CD4-positive, alpha-beta T cell treated with Interleukin-4 for 1 hour (primary cell): ENCODE data around the gene NIPSNAP3A.
A peak's percentile ranks its signal among the peaks of the same experiment; 100 is the strongest.
"Not testable (repeated sequence)": the region's sequence is repeated elsewhere in the genome, so short reads cannot be mapped to it uniquely, and the experiment has no call there.

Experiments used
- DNase-seq, 2 donors: peaks; one replicate each; pipeline ENCODE4 v3.0.0-alpha.2; 2020 to 2022

NIPSNAP3A gene

GRCh38 chr9:104747565-104748358 is at the start of gene NIPSNAP3A:
NIPSNAP3A (plus strand) TSS chr9:104747683; CDS start chr9:104747793, 110 bp downstream.
- DNase-seq: peak; percentile 88 to 89

- no peak for DNase-seq
Observed at GRCh38 chr9:104700306-104700705, 47.2 kb upstream of the NIPSNAP3A start.

GRCh38 chr9:104708737-104709136 is 38.7 kb upstream of the NIPSNAP3A start:
- DNase-seq: not testable (repeated sequence)

- DNase-seq: no peak
Observed at GRCh38 chr9:104711604-104712003, 35.9 kb upstream of the NIPSNAP3A start.

- no peak for DNase-seq
Observed at GRCh38 chr9:104725014-104725413, 22.5 kb upstream of the NIPSNAP3A start.

- DNase-seq: no peak
Observed at GRCh38 chr9:104738452-104738851, 9.0 kb upstream of the NIPSNAP3A start.

GRCh38 chr9:104740621-104741020 is 6.9 kb upstream of the NIPSNAP3A start:
- no peak for DNase-seq

GRCh38 chr9:104743376-104743985 is 4.0 kb upstream of the NIPSNAP3A start:
- DNase-seq: peak; percentile 52 to 79

- no peak for DNase-seq
Observed at GRCh38 chr9:104745852-104746251, 1.6 kb upstream of the NIPSNAP3A start.

- DNase-seq: no peak
Observed at GRCh38 chr9:104746285-104746684, 1.2 kb upstream of the NIPSNAP3A start.

- no peak for DNase-seq
Observed at GRCh38 chr9:104746798-104747197, 685 bp upstream of the NIPSNAP3A start.

- no peak for DNase-seq
Observed at GRCh38 chr9:104747245-104747564, 278 bp upstream of the NIPSNAP3A start.

GRCh38 chr9:104748359-104749031 is 1.0 kb downstream of the NIPSNAP3A start:
- DNase-seq: no peak

- no peak for DNase-seq
Observed at GRCh38 chr9:104750185-104750767, 2.8 kb downstream of the NIPSNAP3A start.

GRCh38 chr9:104758974-104759373 is 11.5 kb downstream of the NIPSNAP3A start:
- DNase-seq: no peak

- no peak for DNase-seq
Observed at GRCh38 chr9:104765138-104765537, 17.7 kb downstream of the NIPSNAP3A start.

GRCh38 chr9:104766025-104766424 is 18.5 kb downstream of the NIPSNAP3A start:
- no peak for DNase-seq

- DNase-seq: no peak
Observed at GRCh38 chr9:104767507-104767906, 20.0 kb downstream of the NIPSNAP3A start.

GRCh38 chr9:104769029-104769428 is 21.5 kb downstream of the NIPSNAP3A start:
- not testable (repeated sequence) for DNase-seq

GRCh38 chr9:104769655-104770054 is 22.2 kb downstream of the NIPSNAP3A start:
- no peak for DNase-seq

GRCh38 chr9:104772714-104773510 is 25.4 kb downstream of the NIPSNAP3A start:
- DNase-seq: no peak

- DNase-seq: no peak
Observed at GRCh38 chr9:104774132-104774531, 26.6 kb downstream of the NIPSNAP3A start.
